ES-I3 (cell line): ENCODE measurements around the gene DNMBP.
"Not testable (repeated sequence)": the region's sequence is repeated elsewhere in the genome, so short reads cannot be mapped to it uniquely, and the experiment has no call there.

Source experiments
- H3K36me3 ChIP-seq: 2 replicates; pipeline ENCODE4 v1.6.1; 2013; ENCODE audit warnings: mild to moderate bottlenecking, low read length, control low read depth, moderate library complexity; ENCODE audit not compliant: insufficient read depth
- H3K4me1 ChIP-seq: 2 replicates; pipeline ENCODE4 v1.6.1; 2013; ENCODE audit warnings: mild to moderate bottlenecking, control low read depth, low read length; ENCODE audit not compliant: insufficient read depth
- H3K9ac ChIP-seq: 2 replicates; pipeline ENCODE4 v1.6.1; 2013; ENCODE audit warnings: low read depth, mild to moderate bottlenecking, low read length, moderate library complexity
- H3K9me3 ChIP-seq: 2 replicates; pipeline ENCODE4 v1.6.1; 2013; ENCODE audit warnings: mild to moderate bottlenecking, low read length, moderate library complexity; ENCODE audit not compliant: control insufficient read depth, insufficient read depth

Gene DNMBP

DNA sequence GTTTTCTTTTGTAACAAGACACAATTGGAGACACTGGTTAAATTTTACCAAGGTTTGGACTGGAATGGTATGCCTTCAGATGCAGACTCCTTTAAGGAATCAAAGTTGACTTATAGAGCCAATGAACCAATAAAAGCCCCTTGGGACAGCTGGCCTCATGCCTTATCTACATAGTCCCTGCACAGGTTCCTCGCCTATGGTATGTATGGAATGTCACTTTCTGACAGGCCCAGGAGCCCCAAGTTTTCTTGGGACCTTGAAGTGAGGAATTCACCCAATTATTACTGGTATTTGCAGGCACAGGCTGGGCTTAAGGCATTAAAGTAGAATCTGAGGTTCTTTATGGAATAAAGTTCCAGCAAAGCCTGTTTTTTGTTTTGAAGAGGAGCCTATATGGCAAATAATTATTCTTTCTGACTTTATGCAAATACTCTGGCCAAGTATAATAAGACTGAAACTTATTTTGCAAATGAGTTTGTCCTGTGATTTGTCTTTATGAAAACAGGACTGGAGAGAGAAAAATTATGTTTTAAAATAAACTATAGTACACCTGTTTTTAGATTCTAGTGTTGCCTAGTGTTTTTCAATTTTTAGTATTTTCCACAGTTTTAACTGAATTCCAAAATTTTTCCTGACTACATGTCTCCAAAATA lies 24.1 kb upstream of the DNMBP start:
- Histone ChIP-seq H3K9me3 (peaks cover 9% of the 10 kb centered on the region; the same call in 1 of the 2 replicates), H3K36me3 (no peaks in the 10 kb centered on the region), H3K9ac (no peak overlapping the region)

DNA sequence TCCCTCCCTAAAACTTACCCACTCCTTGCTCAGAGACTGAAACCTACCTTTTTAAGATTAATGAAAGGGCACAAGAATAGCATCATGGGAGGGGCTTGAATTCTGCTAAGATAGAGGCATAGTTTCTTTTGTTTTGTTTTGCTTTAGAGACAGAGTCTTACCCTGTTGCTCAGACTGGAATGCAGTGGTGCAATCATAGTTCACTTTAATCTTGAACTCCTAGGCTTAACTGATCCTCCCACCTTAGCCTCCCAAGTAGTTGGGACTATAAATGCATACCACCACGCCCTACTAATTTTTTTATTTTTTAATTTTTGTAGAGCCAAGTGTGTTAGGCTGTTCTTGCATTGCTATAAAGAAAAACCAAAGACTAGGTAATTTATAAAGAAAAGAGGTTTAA lies 17.7 kb upstream of the DNMBP start:
- Histone ChIP-seq H3K36me3 (no peaks in the 10 kb centered on the region), H3K4me1 (no peaks in the 10 kb centered on the region), H3K9ac (no peak overlapping the region), H3K9me3 (peaks cover 13% of the 10 kb centered on the region)

More for the DNA sequence above, 24.1 kb upstream of the DNMBP start:
- H3K4me1 ChIP-seq: peaks cover 4% of the 10 kb centered on the region; the same call in 1 of the 2 replicates

DNA sequence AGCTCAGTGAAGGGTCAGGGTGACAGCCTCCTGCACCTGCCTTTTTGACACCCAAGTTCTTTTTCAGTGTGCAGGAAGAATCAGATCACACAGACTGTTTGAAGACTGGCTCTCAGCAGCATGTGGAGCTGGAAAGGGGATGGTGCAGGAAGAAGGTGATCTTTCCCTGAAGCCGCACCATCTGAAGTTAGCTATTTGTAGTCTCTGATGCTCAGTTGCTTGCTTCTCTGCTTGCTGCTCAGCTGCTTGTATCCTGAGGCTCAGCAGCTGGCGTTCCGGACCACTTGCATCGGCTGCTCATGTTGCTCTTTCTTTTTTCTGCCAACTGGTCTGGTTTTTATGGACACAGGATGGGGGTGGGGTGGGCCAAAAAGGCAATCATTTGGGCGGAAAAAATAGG lies 15.8 kb upstream of the DNMBP start:
- H3K4me1 ChIP-seq: peaks cover 6% of the 10 kb centered on the region; the same call in 1 of the 2 replicates

DNA sequence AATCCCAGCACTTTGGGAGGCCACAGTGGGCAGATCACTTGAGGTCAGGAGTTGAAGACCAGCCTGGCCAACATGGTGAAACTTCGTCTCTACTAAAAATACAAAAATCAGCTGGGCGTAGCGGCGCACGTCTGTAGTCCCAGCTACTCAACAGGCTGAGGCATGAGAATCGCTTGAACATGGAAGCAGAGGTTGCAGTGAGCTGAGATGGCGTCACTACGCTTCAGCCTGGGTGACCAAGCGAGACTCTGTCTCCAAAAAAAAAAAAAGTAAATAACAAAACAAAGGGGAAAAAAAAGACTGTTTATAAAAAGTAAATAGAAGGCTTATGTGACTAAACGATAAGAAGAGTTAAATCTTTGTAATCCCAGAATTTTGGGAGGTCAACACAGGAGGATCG lies 15.0 kb upstream of the DNMBP start:
- no peaks in the 10 kb centered on the region for H3K36me3 ChIP-seq
- peaks cover 11% of the 10 kb centered on the region for H3K4me1 ChIP-seq
- H3K9ac ChIP-seq: no peak overlapping the region
- peaks cover 13% of the 10 kb centered on the region for H3K9me3 ChIP-seq

More for the DNA sequence above, 15.8 kb upstream of the DNMBP start:
- Histone ChIP-seq H3K9ac (no peak overlapping the region), H3K36me3 (no peaks in the 10 kb centered on the region), H3K9me3 (peaks cover 13% of the 10 kb centered on the region)

DNA sequence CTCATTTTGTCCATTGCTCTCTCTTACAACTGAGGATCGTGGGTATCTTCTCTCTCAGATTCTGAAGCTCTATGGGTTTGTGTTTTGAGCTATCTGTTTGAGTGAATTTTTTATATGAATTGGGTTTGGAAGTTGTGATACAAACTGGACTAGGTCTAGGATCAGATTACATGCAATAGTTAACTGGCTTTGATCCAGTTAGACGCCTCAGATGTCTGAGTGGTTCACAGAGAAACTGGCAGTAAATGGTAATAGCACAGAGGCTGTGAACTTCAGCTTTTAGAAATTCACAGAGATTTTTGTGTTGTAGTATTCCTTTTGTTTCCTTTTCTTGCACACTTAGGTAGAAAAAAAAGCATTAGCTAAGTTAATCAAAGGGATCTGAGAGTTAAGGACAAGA lies 12.7 kb upstream of the DNMBP start:
- peaks cover 11% of the 10 kb centered on the region for H3K4me1 ChIP-seq
- H3K36me3 ChIP-seq: no peaks in the 10 kb centered on the region
- H3K9ac ChIP-seq: no peak overlapping the region
- H3K9me3 ChIP-seq: no peaks in the 10 kb centered on the region; the same call in 1 of the 2 replicates

DNA sequence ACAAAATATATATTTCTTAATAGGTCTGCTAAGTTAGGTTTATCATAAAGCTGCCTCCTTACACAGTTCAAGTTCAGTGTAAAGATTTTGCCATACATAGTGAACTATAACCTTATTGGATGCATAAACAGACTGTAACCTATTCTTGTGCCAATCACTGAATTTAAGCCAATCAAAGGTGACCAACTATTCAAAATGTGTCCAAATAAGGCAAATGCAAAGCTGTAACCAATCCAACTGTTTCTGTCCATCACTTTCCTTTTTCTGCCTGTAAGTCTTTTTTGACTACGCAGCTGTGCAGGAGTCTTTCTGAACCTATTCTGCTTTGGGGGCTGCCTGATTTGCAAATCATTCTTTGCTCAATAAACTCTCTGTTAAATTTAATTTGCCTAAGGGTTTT lies 11.6 kb upstream of the DNMBP start:
- H3K9me3 ChIP-seq: no peaks in the 10 kb centered on the region; the same call in 1 of the 2 replicates
- H3K4me1 ChIP-seq: peaks cover 11% of the 10 kb centered on the region
- H3K9ac ChIP-seq: no peak overlapping the region
- no peaks in the 10 kb centered on the region for H3K36me3 ChIP-seq

DNA sequence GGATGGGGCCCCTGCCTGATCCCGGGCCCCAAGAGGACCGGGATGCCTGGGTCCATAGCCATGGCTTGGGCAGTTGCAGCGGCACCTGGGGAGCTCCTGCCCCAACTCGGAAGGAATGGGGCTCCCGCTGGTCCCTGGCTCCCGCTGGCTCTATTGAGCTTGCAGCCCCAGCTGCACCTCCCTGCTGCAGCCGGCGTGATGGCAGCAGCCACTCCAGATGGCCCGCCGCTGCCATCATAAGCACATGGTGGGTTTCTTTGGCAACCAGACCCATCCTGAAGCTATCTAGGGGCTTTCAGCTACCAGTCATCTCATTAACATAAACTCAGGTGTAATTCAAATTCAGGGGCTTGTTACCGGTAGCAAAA lies 11.1 kb upstream of the DNMBP start:
- Histone ChIP-seq H3K9ac (no peak overlapping the region), H3K36me3 (no peaks in the 10 kb centered on the region), H3K4me1 (peaks cover 11% of the 10 kb centered on the region), H3K9me3 (no peaks in the 10 kb centered on the region; the same call in 1 of the 2 replicates)

DNA sequence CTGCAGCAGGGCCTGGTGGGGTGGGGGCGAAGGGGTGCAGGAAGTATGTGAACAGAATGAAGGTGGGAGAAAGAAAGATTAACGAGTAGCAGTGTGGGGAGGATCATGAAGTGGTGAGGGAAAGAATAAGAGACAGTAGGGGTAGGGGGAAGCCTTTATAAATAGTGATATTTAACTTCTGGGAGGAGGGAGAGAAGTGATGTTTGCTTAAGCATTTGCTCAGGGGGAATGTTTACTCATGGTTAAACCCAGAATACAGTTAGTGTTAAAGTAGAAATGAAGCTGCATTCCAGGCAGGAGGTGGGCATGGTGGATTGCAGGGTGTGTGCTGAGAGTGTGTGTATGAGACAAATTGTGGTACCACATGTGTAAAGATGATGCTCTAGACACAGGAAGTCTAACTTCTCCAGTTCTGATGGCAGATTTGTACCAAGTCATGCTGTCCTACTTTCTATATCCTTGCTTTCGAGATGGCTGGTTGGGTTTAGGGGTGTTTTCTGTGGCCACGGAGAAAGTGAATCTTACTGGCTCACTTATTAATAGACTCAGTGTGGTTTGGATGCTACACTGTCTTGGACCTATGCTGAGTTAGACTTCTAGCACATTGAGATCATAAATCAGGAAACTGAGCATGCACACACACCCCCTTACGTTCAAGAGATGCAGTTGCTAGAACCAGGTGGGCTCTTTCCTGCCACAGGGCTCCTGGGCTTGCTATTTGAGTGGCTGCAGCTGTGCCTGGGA lies 10.6 kb upstream of the DNMBP start:
- Histone ChIP-seq H3K9me3 (no peaks in the 10 kb centered on the region; the same call in 1 of the 2 replicates), H3K9ac (no peak overlapping the region), H3K4me1 (peaks cover 11% of the 10 kb centered on the region), H3K36me3 (no peaks in the 10 kb centered on the region)

DNA sequence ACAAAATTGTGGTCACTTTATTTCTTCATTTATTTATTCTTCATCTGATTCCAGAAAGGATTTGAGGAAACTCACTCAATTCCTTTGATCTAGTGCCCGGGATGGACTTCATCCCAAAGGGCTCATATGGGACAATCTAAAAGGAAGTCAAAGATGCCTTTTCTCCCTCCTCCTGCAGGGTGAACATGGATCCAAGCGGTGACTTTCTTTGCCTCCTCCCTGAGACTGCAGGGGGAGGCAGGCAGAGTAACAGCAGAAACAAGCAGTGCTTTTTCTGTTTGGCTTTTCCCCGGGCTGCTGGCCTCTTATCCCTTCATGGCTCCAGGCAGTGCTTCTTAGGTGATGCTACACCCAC lies 10.0 kb upstream of the DNMBP start:
- Histone ChIP-seq H3K4me1 (peaks cover 11% of the 10 kb centered on the region), H3K9ac (no peak overlapping the region)

DNA sequence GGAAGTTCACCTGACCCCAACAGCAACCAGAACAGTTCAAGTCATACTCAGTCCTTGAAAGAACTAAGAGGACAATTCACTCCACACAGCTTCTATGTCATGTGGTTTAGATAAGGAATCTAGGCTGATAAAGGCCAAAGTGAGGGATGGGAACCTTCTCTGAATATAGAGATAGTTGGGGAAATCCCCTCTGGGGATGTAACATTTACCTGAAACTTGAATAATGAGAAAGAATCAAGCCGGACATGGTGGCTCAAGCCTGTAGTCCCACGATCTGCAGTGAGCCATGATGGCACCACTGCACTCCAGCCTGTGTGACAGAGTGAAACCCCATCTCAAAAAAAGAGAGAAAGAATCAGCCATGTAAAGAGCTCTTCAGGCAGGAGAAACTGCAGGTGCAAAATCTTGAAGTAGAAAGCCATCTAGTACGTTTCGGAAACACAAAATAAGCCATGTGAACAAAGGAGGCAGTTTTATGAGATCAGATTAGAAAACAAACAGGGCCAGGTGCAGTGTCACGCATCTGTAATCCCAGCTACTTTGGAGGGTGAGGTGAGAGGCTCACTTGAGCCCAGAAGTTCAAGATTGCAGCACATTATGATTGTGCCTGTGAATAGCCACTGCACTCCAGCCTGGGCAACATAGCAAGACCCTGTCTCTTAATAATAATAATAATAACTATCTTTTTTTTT lies 4.5 kb upstream of the DNMBP start:
- Histone ChIP-seq H3K9ac (no peak overlapping the region), H3K4me1 (no peaks in the 10 kb centered on the region), H3K36me3 (no peaks in the 10 kb centered on the region), H3K9me3 (no peaks in the 10 kb centered on the region)

More for the DNA sequence above, 10.0 kb upstream of the DNMBP start:
- Histone ChIP-seq H3K9me3 (no peaks in the 10 kb centered on the region; the same call in 1 of the 2 replicates), H3K36me3 (no peaks in the 10 kb centered on the region)

DNA sequence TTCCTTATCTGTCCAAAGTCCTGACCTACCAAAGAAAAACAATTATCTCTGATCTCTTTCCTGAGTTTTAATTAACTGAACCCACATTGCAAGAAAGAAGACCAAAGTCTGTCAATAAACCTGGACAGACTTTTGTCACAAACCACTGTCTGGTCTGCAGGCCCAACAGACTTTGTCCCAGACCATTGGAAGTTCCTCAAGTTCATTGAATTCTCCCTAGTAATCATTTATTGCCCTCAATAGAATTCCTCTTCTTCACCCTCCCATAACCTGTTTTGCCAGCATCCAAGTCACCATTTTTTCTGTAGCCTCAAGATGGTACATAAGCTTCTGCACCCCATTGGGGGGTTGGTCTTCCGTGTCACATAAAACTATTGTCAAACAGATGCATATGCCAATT lies 3.9 kb upstream of the DNMBP start:
- Histone ChIP-seq H3K4me1 (no peaks in the 10 kb centered on the region), H3K9me3 (no peaks in the 10 kb centered on the region), H3K9ac (no peak overlapping the region)

DNA sequence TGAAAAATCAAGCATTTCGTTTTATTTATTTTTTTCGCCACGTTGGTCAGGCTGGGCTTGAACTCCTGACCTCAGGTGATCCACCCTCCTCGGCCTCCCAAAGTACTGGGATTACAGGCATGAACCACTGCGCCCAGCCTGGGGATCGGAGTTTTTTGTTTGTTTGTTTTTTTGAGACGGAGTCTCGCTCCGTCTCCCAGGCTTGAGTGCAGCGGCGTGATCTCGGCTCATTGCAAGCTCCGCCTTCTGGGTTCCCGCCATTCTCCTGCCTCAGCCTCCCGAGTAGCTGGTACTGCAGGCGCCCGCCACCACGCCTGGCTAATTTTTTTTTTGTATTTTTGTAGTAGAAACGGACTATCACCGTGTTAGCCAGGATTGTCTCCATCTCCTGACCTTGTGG lies 2.2 kb upstream of the DNMBP start:
- H3K9me3 ChIP-seq, H3K36me3 ChIP-seq, H3K9ac ChIP-seq, H3K4me1 ChIP-seq: not testable (repeated sequence)

More for the DNA sequence above, 3.9 kb upstream of the DNMBP start:
- H3K36me3 ChIP-seq: no peaks in the 10 kb centered on the region

DNA sequence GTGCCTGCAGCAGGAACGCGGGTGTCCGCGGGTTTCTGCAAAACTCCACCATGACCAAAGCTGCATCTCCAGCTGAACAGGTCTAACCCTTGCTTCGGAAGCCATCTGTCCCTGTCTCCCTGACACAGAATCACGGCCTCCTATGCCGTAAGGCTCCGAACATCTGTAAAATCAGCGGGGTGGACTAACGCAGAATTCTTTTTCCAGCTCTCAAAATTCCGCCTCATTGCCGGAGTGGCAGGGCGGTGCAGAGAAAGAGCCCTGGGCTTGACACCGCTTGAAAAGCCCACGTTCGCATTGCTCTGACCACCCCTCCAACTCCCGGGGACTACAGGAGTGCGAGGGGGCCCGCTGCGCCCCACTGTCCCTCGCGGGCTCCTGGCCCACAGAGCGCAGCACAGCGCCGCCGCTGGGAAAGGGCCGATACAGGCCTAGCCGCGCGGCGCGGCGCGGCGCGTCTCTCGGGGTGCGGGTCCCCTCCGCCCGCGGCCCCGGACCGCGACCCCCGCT lies 409 bp downstream of the DNMBP start:
- peak overlapping the region; percentile 90 for H3K9ac ChIP-seq
- H3K9me3 ChIP-seq: no peaks in the 10 kb centered on the region
- peaks cover 15% of the 10 kb centered on the region; the same call in 1 of the 2 replicates for H3K4me1 ChIP-seq
- no peaks in the 10 kb centered on the region for H3K36me3 ChIP-seq

DNA sequence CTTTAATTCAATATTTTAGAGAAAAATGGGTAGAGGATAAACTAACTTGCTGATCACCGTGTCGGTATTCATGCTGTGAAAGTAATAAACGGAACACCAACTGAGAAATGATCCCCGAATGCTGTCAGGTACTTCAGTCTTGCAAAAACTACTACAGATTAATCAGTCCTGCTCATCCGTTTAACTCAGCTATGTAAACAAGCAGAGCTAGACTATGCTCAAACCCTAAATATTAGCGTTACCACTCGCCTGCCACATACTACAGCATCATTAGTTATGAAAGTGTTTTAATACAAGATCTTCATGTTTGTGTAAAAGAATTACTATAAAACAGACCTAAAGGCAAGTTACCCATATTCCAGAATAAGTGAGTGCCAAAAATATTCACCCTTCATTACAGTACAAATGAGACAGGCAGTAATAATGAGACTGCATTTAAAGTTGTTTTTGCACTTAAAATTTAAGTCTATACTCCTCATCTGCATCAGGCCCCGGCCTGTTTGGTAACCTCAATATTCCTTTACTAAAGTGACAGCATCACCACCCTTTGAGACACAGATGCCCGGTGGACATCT lies 952 bp downstream of the DNMBP start:
- Histone ChIP-seq H3K9me3 (no peaks in the 10 kb centered on the region), H3K9ac (peak overlapping the region; percentile 90), H3K4me1 (peaks cover 15% of the 10 kb centered on the region; the same call in 1 of the 2 replicates), H3K36me3 (no peaks in the 10 kb centered on the region)
